Lung (tissue), 12 donors: Measurements from ENCODE around the gene ARL8B. TPM values are rescaled to one million over a fixed set of nuclear protein-coding genes. Genes with fewer than 3 reads are reported as not detected.

Experiments used
- ATAC-seq: fragments of 200-7000 bp; cut with Tn5 transposase; one replicate; pipeline ENCODE4 v1.9.1; 2020; ENCODE audit warnings: moderate number of reproducible peaks; ENCODE audit not compliant: insufficient read depth, low FRiP score
- DNase-seq, 3 donors: peaks; one replicate each; pipeline ENCODE4 v3.0.0-alpha.2; 2013 to 2017
- H3K27ac ChIP-seq, 2 donors: one replicate each; pipeline ENCODE4 v1.5.1; 2013; ENCODE audit warnings: mild to moderate bottlenecking in 2 of 2, moderate library complexity in 2 of 2, control low read depth in 1 of 2, inconsistent platforms in 1 of 2, low read depth in 1 of 2, low read length in 1 of 2
- H3K27me3 ChIP-seq, 3 donors: one replicate each; pipeline ENCODE4 v1.5.1; 2013; ENCODE audit warnings: low read length in 2 of 3; ENCODE audit not compliant: control insufficient read depth in 3 of 3, insufficient read depth in 3 of 3
- H3K36me3 ChIP-seq, 4 donors: one replicate each; pipeline ENCODE4 v1.5.1; 2013; ENCODE audit warnings: low read length in 4 of 4, mild to moderate bottlenecking in 1 of 4, moderate library complexity in 1 of 4; ENCODE audit not compliant: control insufficient read depth in 4 of 4, insufficient read depth in 4 of 4
- H3K4me1 ChIP-seq, 5 donors: one replicate each; pipeline ENCODE4 v1.5.1; 2013; ENCODE audit warnings: low read length in 5 of 5, mild to moderate bottlenecking in 2 of 5, moderate library complexity in 1 of 5; ENCODE audit not compliant: control insufficient read depth in 5 of 5, insufficient read depth in 5 of 5
- H3K4me3 ChIP-seq: one replicate; pipeline ENCODE4 v1.5.1; 2013; ENCODE audit warnings: mild to moderate bottlenecking, control low read depth, moderate library complexity
- H3K9ac ChIP-seq, 2 donors: one replicate each; pipeline ENCODE4 v1.5.1; 2013; ENCODE audit warnings: low read length in 2 of 2, control low read depth in 1 of 2; ENCODE audit not compliant: insufficient read depth in 1 of 2
- H3K9me3 ChIP-seq, 4 donors: one replicate each; pipeline ENCODE4 v1.5.1; 2013; ENCODE audit warnings: low read length in 3 of 4, mild to moderate bottlenecking in 1 of 4, moderate library complexity in 1 of 4; ENCODE audit not compliant: control insufficient read depth in 4 of 4, insufficient read depth in 3 of 4
- WGBS, 2 donors: extraction: QIAGEN DNeasy Blood & Tissue Kit; methylation state at CpG; one replicate each; pipeline ENCODE4 v1.1.7; 2013; 5-methylcytosine and 5-hydroxymethylcytosine counted together
- polyA plus RNA-seq, 2 donors: library from polyadenylated mRNA; stranded (reverse); fragments of 200-250 nt; gene quantifications; one replicate each; pipeline ENCODE4 v1.2.1, GENCODE V29; 2013
- total RNA-seq, 2 donors: library from RNA; depleted of rRNA in 1 of 2; stranded (reverse); fragments of >200 nt in 1 of 2; gene quantifications; one replicate each; pipeline ENCODE4 v1.2.1, GENCODE V29; 2014 to 2021
- TF ChIP-seq, protein P1 (sequence below): IDR thresholded peaks from 2 replicates; pipeline ENCODE4 v1.5.1; 2012; ENCODE audit warnings: mild to moderate bottlenecking; ENCODE audit errors: control extremely low read depth, extremely low read depth
- donor health status: control.
- donor health status: control.
- donor health status: Bipolar disorder and iron deficiency.
- donor health status: healthy.
- donor health status: DM: yes; HTN: yes; CAD: no.

Gene ARL8B
- total and polyA plus RNA-seq, 4 donors: 58.9 to 108 (median 74.8) TPM

DNA sequence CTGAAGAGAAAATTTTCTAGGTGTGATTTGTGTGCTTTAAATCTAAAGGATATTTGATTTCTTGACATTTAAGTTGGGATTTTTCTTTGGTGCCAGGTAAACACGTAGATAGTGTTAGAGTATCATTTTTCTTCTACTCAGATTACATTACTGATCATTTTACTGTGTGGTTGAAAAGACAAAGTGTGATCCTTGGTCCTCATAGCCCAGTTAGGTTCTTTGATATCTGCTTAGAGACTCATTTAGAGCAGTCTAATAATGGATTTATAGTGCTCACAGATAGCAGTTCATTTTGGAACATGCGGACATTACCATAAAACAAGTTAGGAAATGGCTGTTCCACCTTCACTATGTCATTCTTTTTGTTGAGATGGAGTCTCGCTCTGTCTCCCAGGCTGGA is 12.4 kb downstream of the ARL8B start:
- 90 to 92% methylated on average over 3 of the region's 3 CpGs for WGBS, 2 donors
- DNase-seq (no peak), ATAC-seq (no peak)
- Histone ChIP-seq H3K9me3 (no peaks in the 10 kb centered on the region), H3K4me1 (peaks cover 3 to 44% (median 8%) of the 10 kb centered on the region in 5 donors), H3K27ac (no peak overlapping the region), H3K27me3 (no peaks in the 10 kb centered on the region), H3K9ac (no peak overlapping the region), H3K36me3 (peaks cover 0 to 5% (median 0%) of the 10 kb centered on the region in 4 donors), H3K4me3 (no peak overlapping the region)
- TF ChIP-seq, protein P1, sequence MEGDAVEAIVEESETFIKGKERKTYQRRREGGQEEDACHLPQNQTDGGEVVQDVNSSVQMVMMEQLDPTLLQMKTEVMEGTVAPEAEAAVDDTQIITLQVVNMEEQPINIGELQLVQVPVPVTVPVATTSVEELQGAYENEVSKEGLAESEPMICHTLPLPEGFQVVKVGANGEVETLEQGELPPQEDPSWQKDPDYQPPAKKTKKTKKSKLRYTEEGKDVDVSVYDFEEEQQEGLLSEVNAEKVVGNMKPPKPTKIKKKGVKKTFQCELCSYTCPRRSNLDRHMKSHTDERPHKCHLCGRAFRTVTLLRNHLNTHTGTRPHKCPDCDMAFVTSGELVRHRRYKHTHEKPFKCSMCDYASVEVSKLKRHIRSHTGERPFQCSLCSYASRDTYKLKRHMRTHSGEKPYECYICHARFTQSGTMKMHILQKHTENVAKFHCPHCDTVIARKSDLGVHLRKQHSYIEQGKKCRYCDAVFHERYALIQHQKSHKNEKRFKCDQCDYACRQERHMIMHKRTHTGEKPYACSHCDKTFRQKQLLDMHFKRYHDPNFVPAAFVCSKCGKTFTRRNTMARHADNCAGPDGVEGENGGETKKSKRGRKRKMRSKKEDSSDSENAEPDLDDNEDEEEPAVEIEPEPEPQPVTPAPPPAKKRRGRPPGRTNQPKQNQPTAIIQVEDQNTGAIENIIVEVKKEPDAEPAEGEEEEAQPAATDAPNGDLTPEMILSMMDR: no peak

DNA sequence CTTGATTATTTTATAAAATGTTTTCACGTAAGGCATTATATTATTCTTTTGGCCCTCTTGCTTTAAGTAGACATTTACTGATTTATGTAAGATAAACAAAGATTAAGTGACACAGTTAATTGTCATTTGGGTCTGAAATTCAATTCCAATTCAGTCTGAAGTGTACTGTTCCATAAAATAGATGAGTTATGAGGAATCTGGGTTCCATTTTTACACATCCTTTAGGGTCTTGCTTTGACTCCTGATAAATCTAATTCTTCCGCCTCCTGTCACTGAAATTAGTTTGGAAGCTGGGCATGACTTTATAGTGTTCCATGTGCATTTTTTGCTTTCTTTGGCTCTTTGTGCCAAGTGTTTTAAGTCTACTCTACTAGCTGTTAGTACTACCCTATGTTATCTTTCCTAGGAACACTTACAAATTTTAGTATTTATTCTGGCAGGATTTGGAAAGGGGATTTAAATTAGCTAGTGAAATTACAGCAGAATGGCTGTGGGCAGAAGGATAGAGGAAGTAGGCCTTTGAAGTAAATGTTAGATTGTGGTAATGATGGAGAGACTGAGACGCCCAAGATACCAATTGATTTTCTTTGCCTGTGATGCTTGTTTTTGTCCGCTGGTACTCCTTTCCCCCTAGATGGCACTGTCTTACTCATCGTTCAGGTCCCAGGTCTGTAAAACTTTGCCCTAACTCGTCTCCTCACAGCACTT is 14.3 kb downstream of the ARL8B start:
- Histone ChIP-seq H3K4me3 (no peak overlapping the region), H3K9me3 (no peaks in the 10 kb centered on the region), H3K27me3 (no peaks in the 10 kb centered on the region), H3K9ac (no peak overlapping the region), H3K36me3 (peaks cover 0 to 3% (median 0%) of the 10 kb centered on the region in 4 donors), H3K27ac (no peak overlapping the region), H3K4me1 (peaks cover 3 to 55% (median 8%) of the 10 kb centered on the region in 5 donors)
- ATAC-seq (no peak), DNase-seq (peak in 1 of 3 donors; percentile 19)
- TF ChIP-seq, protein P1: peak; percentile 3
- WGBS, 2 donors: 46 to 53% methylated on average over 6 of the region's 6 CpGs

DNA sequence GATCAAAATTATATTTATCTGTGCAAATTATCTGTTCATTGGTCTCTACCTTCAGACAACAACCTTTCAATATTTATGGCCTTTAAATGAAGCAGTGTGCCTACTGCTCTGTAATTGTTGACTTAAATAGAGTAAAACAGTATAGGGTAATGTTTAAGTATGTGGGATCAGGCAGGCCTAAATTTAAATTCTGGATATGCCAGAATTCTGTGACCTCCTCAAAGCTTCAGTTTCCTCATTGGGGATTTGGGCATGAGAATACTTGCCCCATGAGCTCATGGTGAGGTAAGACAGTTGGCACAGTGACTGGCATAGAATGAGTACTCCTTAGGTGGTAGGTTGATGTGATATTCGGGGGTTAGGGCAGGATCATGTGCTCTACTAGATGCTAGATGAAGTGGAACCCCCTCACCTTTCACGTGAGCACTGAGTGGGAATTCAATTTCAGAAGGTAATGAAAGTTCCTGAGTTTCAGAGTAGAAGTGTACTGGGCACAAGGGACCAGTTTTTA is 14.9 kb downstream of the ARL8B start:
- peaks cover 0 to 2% (median 0%) of the 10 kb centered on the region in 4 donors for H3K36me3 ChIP-seq
- WGBS, 2 donors: 75 to 77% methylated on average over 2 of the region's 2 CpGs
- no peak overlapping the region for H3K4me3 ChIP-seq
- H3K4me1 ChIP-seq: peaks cover 3 to 55% (median 8%) of the 10 kb centered on the region in 5 donors
- H3K9ac ChIP-seq: no peak overlapping the region
- H3K27me3 ChIP-seq: no peaks in the 10 kb centered on the region
- ATAC-seq (no peak), DNase-seq (no peak)
- TF ChIP-seq, protein P1: no peak
- no peaks in the 10 kb centered on the region for H3K9me3 ChIP-seq
- H3K27ac ChIP-seq: peak overlapping the region in 1 of 2 donors; percentile 15
